ENCODE results near the gene RGS6.

The RGS6 gene

DNA sequence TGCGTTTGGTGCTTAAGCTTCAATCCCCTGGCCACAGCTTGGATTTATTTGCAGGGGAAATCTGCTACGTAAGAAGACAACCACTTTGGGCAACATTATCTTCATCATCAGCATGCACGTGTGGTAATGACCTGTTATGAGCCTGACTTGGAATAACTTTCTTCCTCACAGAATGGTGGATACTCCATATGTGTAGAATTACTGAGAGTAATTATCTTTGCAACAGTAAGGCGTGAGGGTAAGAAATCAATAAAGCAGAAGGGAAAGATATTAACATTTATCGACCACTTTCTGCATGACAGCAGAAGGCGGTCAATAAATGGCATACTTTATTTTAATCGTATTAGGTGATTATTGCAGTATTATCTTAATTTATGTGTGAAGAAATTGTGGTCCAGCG, 152.7 kb downstream of the RGS6 start:
- no peaks in the 10 kb centered on the region for H3K36me3 ChIP-seq (ENCODE audit: control insufficient read depth, low read length)
- no peaks in the 10 kb centered on the region for H3K9me2 ChIP-seq (replicated peaks; ENCODE audit: control insufficient read depth, low read length)
- no peaks in the 10 kb centered on the region for H3K27me3 ChIP-seq (ENCODE audit: control insufficient read depth, low read length)
- no peak overlapping the region for H3K4me3 ChIP-seq (ENCODE audit: low read length)
- H4K20me1 ChIP-seq (ENCODE audit: control insufficient read depth, insufficient read depth, low read depth, low read length), result no peaks in the 10 kb centered on the region
- no peak overlapping the region for H3K27ac ChIP-seq (ENCODE audit: low read depth, low read length)
- H3K4me2 ChIP-seq (ENCODE audit: low read length), result no peak overlapping the region
- no peaks in the 10 kb centered on the region for H3K79me2 ChIP-seq (ENCODE audit: control insufficient read depth, low read length)
- TF ChIP-seq, protein P1, sequence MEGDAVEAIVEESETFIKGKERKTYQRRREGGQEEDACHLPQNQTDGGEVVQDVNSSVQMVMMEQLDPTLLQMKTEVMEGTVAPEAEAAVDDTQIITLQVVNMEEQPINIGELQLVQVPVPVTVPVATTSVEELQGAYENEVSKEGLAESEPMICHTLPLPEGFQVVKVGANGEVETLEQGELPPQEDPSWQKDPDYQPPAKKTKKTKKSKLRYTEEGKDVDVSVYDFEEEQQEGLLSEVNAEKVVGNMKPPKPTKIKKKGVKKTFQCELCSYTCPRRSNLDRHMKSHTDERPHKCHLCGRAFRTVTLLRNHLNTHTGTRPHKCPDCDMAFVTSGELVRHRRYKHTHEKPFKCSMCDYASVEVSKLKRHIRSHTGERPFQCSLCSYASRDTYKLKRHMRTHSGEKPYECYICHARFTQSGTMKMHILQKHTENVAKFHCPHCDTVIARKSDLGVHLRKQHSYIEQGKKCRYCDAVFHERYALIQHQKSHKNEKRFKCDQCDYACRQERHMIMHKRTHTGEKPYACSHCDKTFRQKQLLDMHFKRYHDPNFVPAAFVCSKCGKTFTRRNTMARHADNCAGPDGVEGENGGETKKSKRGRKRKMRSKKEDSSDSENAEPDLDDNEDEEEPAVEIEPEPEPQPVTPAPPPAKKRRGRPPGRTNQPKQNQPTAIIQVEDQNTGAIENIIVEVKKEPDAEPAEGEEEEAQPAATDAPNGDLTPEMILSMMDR (IDR thresholded peaks at IDR 0.05; ENCODE audit: low read depth, low read length, poor library complexity, severe bottlenecking), result no peak
- no peak for TF ChIP-seq EZH2phosphoT487 (IDR thresholded peaks at IDR 0.05; ENCODE audit: borderline replicate concordance, low read length)
- H3K4me1 ChIP-seq (ENCODE audit: control insufficient read depth, low read length), result no peaks in the 10 kb centered on the region
- no peaks in the 10 kb centered on the region for H3F3A ChIP-seq (ENCODE audit: control insufficient read depth, insufficient read depth)
- H3K9me3 ChIP-seq (ENCODE audit: control insufficient read depth, insufficient read depth, low read length), result no peaks in the 10 kb centered on the region

DNA sequence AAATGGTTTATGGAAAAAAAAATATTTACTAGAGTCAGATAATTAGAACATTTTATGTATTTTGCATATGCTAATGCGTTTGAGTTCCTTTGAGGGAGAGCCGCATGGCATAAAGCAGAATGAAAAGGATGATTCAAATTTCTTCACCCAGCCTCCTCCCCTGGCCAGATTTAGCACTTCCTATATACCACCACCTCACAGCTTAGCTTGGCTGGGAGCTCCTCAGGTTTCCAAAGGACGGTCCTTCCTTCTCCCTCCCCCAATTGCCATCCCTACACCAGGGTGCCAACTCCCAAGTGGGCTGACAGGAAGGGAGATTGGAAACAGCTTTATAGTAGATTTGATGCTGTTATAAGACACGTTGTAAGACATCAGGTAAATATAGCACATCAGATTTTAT, 157.4 kb downstream of the RGS6 start:
- H3K27me3 ChIP-seq (ENCODE audit: control insufficient read depth, low read length), result no peaks in the 10 kb centered on the region
- no peak overlapping the region for H3K27ac ChIP-seq (ENCODE audit: low read depth, low read length)
- H3K4me2 ChIP-seq (ENCODE audit: low read length), result no peak overlapping the region
- no peaks in the 10 kb centered on the region for H4K20me1 ChIP-seq (ENCODE audit: control insufficient read depth, insufficient read depth, low read depth, low read length)
- no peaks in the 10 kb centered on the region for H3K9me2 ChIP-seq (replicated peaks; ENCODE audit: control insufficient read depth, low read length)
- H3K36me3 ChIP-seq (ENCODE audit: control insufficient read depth, low read length), result no peaks in the 10 kb centered on the region
- no peak overlapping the region for H3K4me3 ChIP-seq (ENCODE audit: low read length)
- H3F3A ChIP-seq (ENCODE audit: control insufficient read depth, insufficient read depth), result no peaks in the 10 kb centered on the region
- no peaks in the 10 kb centered on the region for H3K9me3 ChIP-seq (ENCODE audit: control insufficient read depth, insufficient read depth, low read length)
- no peak for TF ChIP-seq EZH2phosphoT487 (IDR thresholded peaks at IDR 0.05; ENCODE audit: borderline replicate concordance, low read length)
- TF ChIP-seq, protein P1 (IDR thresholded peaks at IDR 0.05; ENCODE audit: low read depth, low read length, poor library complexity, severe bottlenecking), result no peak
- no peaks in the 10 kb centered on the region for H3K79me2 ChIP-seq (ENCODE audit: control insufficient read depth, low read length)
- no peaks in the 10 kb centered on the region for H3K4me1 ChIP-seq (ENCODE audit: control insufficient read depth, low read length)

DNA sequence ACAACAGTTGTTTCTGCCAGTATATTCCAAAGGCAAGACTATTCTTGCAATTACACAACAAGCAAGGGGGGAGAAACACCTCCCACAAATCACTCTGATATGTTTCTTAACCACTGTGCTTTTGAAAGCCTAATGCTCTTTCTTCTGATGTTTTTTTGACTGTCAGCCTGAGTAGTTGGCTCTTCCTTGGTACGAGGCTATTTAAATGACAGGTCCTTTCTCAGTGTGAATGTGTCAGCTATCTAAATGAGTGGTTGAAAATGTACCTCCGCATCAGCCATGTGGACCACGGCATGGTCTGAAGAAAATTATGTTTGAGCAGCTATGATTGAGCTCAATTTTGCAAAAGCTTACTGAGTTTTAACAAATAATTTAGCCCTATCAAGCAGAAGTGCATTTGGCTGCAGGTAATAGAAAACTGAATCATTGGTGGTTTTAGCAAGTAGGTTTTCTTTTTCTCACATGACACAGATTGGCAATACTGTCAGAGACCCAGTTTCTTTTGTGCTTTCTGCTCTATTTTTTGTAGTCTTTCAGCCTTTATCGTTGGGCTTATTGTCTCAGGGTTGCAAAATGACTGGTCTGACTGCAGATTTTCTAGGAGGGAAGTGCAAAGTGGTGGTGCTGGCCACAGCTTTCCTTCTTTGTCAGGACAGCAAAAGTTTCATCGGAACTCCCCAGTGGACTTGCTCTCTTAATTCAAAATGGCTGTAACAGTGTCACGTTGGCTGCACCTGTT, 162.8 kb downstream of the RGS6 start:
- Histone ChIP-seq H3K4me1 (ENCODE audit: control insufficient read depth, low read length) (no peaks in the 10 kb centered on the region), H3K27me3 (ENCODE audit: control insufficient read depth, low read length) (no peaks in the 10 kb centered on the region), H3K9me2 (replicated peaks; ENCODE audit: control insufficient read depth, low read length) (no peaks in the 10 kb centered on the region), H3K9me3 (ENCODE audit: control insufficient read depth, insufficient read depth, low read length) (no peaks in the 10 kb centered on the region), H3F3A (ENCODE audit: control insufficient read depth, insufficient read depth) (no peaks in the 10 kb centered on the region), H3K4me2 (ENCODE audit: low read length) (no peak overlapping the region), H3K4me3 (ENCODE audit: low read length) (no peak overlapping the region), H3K27ac (ENCODE audit: low read depth, low read length) (no peak overlapping the region), H4K20me1 (ENCODE audit: control insufficient read depth, insufficient read depth, low read depth, low read length) (no peaks in the 10 kb centered on the region), H3K79me2 (ENCODE audit: control insufficient read depth, low read length) (no peaks in the 10 kb centered on the region), H3K36me3 (ENCODE audit: control insufficient read depth, low read length) (no peaks in the 10 kb centered on the region)
- no peak for TF ChIP-seq EZH2phosphoT487 (IDR thresholded peaks at IDR 0.05; ENCODE audit: borderline replicate concordance, low read length)
- TF ChIP-seq, protein P1 (IDR thresholded peaks at IDR 0.05; ENCODE audit: low read depth, low read length, poor library complexity, severe bottlenecking), result no peak

Measured in DOHH2 (cell line).